ENCODE data around the gene MCRIP2. TPM values are rescaled to one million over a fixed set of nuclear protein-coding genes. Genes with fewer than 3 reads are reported as not detected.

Gene MCRIP2
- total and polyA plus RNA-seq, 9 of the 15 experiments (the other 6 are each of a cell fraction or from before 2014, with no cell fraction given), result 0.80 to 120 (median 35.2) TPM

DNA sequence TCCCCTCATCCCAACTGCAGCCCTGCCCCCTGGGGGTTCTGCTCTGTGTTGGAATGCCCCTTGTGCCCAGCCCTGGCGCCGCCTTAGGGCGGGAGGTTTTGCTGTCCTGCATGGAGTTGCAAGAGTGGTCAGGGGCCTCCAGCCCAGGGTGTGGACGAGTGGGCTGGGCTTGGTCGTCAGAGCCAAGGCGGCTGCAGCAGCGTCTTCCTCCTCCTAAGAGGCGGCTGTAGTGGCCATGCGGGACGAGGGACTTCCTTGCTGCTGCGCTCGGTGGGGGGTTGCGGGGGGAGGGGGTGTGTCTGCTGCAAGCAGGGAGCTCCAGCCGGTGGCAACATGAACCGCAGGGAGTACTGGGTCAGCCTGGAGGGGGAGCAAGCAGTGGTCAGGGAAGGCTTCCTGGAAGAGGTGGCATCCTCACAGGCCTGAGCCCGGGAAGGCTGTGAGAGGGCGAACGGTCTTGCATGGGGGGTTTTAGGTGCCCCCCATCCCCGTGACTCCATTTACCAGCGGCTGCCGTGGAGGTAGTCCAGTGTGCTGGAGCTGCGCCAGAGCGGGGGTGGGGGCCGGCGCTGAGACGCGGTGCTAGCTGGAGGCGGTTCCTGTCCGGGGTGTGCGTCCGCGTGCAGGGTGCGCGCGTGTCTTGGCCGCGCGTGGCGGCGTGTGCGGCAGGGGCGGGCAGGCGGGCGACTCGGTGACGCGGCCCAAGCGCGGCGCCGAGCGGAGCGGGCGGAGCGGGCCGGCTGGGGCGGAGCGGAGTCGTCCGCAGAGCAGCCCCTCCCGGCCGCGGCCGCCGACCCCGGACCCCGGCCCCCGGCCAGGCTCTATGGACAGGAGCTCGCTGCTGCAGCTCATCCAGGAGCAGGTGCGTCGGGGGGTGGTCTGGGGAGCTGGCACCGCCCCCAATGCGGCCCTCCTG, 33.6 kb downstream of the MCRIP2 start, which contains the start of gene RHBDL1 (continued):
- TF ChIP-seq HNRNPH1 (optimal IDR thresholded peaks at IDR 0.05; ENCODE audit: low read depth, low read length) (no peak), NFE2L1 (tag; IDR thresholded peaks at IDR 0.05; ENCODE audit: borderline replicate concordance, low read depth) (no peak), MECOM (CRISPR knock-in tag; IDR thresholded peaks at IDR 0.05) (no peak), ZNF121 (CRISPR knock-in tag; conservative IDR thresholded peaks at IDR 0.05) (no peak)
- TF ChIP-seq, protein P1, sequence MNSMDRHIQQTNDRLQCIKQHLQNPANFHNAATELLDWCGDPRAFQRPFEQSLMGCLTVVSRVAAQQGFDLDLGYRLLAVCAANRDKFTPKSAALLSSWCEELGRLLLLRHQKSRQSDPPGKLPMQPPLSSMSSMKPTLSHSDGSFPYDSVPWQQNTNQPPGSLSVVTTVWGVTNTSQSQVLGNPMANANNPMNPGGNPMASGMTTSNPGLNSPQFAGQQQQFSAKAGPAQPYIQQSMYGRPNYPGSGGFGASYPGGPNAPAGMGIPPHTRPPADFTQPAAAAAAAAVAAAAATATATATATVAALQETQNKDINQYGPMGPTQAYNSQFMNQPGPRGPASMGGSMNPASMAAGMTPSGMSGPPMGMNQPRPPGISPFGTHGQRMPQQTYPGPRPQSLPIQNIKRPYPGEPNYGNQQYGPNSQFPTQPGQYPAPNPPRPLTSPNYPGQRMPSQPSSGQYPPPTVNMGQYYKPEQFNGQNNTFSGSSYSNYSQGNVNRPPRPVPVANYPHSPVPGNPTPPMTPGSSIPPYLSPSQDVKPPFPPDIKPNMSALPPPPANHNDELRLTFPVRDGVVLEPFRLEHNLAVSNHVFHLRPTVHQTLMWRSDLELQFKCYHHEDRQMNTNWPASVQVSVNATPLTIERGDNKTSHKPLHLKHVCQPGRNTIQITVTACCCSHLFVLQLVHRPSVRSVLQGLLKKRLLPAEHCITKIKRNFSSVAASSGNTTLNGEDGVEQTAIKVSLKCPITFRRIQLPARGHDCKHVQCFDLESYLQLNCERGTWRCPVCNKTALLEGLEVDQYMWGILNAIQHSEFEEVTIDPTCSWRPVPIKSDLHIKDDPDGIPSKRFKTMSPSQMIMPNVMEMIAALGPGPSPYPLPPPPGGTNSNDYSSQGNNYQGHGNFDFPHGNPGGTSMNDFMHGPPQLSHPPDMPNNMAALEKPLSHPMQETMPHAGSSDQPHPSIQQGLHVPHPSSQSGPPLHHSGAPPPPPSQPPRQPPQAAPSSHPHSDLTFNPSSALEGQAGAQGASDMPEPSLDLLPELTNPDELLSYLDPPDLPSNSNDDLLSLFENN (IDR thresholded peaks at IDR 0.05; ENCODE audit: low read depth in 2 of 2, low read length in 2 of 2), result no peak
- TF ChIP-seq, protein P2, sequence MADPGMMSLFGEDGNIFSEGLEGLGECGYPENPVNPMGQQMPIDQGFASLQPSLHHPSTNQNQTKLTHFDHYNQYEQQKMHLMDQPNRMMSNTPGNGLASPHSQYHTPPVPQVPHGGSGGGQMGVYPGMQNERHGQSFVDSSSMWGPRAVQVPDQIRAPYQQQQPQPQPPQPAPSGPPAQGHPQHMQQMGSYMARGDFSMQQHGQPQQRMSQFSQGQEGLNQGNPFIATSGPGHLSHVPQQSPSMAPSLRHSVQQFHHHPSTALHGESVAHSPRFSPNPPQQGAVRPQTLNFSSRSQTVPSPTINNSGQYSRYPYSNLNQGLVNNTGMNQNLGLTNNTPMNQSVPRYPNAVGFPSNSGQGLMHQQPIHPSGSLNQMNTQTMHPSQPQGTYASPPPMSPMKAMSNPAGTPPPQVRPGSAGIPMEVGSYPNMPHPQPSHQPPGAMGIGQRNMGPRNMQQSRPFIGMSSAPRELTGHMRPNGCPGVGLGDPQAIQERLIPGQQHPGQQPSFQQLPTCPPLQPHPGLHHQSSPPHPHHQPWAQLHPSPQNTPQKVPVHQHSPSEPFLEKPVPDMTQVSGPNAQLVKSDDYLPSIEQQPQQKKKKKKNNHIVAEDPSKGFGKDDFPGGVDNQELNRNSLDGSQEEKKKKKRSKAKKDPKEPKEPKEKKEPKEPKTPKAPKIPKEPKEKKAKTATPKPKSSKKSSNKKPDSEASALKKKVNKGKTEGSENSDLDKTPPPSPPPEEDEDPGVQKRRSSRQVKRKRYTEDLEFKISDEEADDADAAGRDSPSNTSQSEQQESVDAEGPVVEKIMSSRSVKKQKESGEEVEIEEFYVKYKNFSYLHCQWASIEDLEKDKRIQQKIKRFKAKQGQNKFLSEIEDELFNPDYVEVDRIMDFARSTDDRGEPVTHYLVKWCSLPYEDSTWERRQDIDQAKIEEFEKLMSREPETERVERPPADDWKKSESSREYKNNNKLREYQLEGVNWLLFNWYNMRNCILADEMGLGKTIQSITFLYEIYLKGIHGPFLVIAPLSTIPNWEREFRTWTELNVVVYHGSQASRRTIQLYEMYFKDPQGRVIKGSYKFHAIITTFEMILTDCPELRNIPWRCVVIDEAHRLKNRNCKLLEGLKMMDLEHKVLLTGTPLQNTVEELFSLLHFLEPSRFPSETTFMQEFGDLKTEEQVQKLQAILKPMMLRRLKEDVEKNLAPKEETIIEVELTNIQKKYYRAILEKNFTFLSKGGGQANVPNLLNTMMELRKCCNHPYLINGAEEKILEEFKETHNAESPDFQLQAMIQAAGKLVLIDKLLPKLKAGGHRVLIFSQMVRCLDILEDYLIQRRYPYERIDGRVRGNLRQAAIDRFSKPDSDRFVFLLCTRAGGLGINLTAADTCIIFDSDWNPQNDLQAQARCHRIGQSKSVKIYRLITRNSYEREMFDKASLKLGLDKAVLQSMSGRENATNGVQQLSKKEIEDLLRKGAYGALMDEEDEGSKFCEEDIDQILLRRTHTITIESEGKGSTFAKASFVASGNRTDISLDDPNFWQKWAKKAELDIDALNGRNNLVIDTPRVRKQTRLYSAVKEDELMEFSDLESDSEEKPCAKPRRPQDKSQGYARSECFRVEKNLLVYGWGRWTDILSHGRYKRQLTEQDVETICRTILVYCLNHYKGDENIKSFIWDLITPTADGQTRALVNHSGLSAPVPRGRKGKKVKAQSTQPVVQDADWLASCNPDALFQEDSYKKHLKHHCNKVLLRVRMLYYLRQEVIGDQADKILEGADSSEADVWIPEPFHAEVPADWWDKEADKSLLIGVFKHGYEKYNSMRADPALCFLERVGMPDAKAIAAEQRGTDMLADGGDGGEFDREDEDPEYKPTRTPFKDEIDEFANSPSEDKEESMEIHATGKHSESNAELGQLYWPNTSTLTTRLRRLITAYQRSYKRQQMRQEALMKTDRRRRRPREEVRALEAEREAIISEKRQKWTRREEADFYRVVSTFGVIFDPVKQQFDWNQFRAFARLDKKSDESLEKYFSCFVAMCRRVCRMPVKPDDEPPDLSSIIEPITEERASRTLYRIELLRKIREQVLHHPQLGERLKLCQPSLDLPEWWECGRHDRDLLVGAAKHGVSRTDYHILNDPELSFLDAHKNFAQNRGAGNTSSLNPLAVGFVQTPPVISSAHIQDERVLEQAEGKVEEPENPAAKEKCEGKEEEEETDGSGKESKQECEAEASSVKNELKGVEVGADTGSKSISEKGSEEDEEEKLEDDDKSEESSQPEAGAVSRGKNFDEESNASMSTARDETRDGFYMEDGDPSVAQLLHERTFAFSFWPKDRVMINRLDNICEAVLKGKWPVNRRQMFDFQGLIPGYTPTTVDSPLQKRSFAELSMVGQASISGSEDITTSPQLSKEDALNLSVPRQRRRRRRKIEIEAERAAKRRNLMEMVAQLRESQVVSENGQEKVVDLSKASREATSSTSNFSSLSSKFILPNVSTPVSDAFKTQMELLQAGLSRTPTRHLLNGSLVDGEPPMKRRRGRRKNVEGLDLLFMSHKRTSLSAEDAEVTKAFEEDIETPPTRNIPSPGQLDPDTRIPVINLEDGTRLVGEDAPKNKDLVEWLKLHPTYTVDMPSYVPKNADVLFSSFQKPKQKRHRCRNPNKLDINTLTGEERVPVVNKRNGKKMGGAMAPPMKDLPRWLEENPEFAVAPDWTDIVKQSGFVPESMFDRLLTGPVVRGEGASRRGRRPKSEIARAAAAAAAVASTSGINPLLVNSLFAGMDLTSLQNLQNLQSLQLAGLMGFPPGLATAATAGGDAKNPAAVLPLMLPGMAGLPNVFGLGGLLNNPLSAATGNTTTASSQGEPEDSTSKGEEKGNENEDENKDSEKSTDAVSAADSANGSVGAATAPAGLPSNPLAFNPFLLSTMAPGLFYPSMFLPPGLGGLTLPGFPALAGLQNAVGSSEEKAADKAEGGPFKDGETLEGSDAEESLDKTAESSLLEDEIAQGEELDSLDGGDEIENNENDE (IDR thresholded peaks at IDR 0.05; ENCODE audit: low read depth, low read length), result no peak
- TF ChIP-seq, protein P3, sequence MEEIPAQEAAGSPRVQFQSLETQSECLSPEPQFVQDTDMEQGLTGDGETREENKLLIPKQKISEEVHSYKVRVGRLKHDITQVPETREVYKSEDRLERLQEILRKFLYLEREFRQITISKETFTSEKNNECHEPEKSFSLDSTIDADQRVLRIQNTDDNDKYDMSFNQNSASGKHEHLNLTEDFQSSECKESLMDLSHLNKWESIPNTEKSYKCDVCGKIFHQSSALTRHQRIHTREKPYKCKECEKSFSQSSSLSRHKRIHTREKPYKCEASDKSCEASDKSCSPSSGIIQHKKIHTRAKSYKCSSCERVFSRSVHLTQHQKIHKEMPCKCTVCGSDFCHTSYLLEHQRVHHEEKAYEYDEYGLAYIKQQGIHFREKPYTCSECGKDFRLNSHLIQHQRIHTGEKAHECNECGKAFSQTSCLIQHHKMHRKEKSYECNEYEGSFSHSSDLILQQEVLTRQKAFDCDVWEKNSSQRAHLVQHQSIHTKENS (CRISPR knock-in tag; IDR thresholded peaks at IDR 0.05), result no peak
